ENCODE results near the gene DIPK1B.

Gene DIPK1B

DNA sequence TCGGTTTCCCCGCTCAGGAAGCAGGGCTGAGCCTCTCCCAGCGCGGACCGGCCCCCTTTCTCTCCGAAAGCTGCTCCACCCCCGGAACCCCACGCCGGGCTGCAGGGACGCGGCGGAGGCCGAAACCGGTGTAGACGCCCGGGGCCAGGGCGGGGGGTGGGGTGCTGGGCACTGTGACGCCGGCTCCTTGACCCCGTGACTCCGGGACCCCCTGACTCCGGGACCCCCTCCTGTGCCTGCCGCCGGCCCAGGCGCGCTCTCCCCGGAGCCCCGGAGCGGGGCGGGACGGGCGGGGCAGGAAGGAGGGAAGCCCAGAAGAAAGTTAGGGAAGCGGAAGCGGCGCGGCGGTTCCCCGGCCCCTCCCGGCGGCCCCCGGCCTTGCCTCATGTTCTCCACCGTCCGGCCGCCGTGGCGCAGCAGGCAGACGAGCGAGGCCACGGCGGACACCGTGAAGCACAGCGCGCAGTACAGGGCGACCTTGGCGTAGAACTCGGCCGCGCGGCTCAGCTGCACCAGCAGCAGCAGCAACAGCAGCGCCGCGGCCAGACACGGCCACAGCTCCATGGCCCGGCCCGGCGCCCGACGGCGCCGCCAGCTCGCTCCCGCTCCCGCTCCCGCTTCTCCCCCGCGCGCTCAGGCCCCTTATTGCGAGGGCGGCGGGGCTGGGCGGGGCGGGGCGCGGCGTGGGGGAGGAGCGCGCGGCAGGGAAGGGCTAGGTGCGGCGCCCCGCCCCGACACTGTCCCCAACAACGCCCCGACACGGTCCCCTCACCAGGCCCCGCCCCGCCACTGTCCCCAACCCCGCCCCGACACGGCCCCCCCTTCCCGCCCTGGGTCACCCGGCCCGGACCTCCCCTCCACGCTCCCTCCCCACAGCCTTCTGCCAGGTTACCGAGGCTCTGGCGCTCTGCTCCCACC is 25.3 kb upstream of the DIPK1B start, which contains the start of gene AGPAT2:
Gene AGPAT2 (minus strand): TSS at position 664 of the 918 bp plus-strand sequence. CDS start 100 bp downstream, at position 564.
- DNase-seq (ENCODE audit: low read depth) = no peak

DNA sequence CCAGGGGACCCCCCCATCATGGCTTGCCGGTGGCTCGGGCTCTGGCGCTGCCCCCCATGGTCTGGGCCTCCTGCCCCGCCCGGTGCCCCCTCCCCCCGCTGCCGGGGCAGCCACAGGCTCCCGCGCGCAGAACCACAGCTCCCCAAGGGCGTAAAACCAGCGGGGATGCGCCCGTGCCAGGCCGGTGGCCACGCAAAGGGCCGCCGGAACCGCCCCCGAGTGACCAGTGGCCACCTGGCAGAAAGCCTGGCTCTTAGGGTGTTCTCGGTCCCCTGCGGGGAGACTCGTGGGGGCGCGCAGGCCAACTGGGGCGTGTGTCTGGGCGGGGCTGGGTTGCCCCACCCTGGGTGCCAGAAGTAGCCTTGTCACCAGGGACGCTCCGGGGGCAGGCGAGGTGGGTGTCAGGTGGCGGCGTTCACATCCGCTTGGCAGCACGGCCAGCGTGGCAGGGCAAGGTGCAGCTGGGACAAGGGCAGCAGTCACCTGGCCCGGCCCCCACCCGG is 24.6 kb upstream of the DIPK1B start:
- no peak for DNase-seq (ENCODE audit: low read depth)

DNA sequence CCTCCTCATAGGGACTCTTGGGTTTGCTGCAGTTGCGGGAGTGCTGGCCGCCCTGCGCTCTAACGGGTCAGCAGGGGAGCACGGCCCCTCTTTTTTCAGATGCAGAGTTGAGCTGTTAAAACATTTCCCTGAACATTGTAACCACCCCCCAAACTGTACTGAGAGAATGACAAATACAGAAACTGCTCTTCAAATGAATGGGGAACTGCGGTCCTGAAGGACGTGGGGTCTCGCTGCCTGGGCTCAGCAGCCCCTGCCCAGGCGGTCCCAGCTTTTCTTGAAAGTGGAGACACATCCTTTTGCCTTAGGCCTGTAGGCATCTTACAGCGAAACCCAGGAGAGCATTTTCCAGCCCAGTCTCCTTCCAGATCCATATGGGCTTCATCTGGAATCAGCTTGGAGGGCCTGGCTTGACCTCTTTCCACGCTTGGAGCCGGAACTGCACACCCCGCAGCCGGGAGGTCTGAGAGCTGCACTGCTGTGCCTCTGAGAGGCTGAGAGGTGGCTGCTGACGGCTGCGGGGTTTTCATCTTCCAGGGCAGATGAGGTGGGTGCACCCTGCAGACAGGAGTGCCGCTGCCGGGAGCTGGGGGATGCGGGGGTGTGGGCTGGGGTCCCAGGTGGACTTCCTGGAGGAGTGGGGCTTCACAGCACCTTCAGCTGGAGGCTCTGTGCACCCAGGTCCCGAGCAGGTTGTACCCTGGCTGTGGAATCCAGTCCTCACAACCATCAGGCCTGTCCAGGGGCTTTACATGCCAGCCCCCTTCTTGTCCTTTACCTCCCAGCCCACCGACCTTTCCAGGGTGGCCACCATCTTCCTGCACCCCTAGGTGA is 23.9 kb upstream of the DIPK1B start:
- no peak for DNase-seq (ENCODE audit: low read depth)

DNA sequence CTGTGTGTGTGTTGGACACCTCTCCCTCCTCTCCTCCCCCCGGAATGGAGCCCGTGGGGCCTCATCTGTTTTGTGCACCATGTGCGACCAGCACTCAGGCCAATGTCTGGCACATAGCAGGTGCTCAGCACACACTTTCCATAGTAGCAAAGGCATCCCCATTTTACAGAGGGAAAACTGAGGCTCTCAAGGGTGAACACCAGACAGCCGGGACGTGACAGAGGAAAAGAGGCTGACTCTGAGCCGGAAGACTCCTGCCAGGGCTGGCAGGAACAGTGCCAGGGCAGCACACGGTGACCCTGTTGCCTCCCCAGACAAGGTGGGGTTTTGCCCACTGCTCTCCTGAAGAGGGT is 23.3 kb upstream of the DIPK1B start:
- no peak for DNase-seq (ENCODE audit: low read depth)

DNA sequence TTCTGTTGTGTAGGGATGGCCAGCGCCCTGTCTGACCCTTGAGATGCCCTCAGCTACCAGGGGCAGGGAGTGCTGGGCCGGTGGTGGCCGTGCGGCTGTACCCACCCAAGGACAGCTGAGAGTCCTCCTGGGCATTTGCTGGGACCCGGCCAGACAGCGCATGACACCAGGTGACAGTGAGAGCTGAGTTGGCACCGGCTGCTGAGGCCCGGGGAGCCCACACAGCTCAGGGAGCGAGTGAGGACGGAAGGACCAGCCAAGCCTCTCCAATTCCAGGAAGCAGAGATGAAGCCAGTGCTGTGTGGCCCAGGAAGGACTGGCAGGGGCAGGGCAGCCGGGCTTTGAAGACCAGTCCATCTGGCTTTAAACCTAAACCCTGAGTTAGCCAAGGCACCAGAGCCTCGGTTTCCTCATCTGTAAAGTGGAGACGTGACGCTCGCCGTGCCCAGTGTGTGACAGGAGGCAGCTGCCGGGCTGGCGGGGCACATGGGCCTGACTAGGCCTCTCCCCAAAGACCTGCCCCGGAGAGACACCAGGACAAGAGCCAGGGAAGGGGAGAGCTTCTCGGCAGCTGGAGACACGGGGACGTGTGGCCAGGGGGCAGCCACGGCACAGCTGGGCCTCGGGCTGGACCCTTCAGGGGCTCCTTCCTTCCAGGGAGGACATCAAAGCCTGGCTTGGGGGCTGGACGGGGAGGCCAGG is 22.1 kb upstream of the DIPK1B start:
- DNase-seq (ENCODE audit: low read depth) = no peak

DNA sequence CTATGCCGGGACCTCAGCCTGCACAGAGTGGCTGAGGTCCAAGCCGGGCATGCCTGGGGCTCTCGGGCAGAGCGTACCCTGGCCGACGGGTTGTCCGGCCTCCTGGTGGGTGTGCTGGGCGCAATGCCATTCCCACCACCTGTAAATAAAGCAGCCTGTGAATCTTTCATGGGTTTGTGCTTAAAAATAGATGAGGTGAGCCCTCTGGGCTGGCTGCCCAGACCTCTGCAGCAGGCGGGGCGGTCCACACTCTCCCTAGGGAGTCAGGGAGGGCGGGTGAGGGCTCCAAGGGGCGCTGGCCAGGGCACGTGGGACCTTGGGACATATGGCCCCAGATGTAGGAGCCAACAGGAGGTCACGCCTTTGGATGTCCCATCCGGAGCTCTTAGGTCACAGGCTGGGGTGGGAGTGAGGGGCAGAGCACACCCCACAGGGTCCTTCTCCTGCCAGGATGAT is 21.5 kb upstream of the DIPK1B start:
- DNase-seq (ENCODE audit: low read depth) = no peak

DNA sequence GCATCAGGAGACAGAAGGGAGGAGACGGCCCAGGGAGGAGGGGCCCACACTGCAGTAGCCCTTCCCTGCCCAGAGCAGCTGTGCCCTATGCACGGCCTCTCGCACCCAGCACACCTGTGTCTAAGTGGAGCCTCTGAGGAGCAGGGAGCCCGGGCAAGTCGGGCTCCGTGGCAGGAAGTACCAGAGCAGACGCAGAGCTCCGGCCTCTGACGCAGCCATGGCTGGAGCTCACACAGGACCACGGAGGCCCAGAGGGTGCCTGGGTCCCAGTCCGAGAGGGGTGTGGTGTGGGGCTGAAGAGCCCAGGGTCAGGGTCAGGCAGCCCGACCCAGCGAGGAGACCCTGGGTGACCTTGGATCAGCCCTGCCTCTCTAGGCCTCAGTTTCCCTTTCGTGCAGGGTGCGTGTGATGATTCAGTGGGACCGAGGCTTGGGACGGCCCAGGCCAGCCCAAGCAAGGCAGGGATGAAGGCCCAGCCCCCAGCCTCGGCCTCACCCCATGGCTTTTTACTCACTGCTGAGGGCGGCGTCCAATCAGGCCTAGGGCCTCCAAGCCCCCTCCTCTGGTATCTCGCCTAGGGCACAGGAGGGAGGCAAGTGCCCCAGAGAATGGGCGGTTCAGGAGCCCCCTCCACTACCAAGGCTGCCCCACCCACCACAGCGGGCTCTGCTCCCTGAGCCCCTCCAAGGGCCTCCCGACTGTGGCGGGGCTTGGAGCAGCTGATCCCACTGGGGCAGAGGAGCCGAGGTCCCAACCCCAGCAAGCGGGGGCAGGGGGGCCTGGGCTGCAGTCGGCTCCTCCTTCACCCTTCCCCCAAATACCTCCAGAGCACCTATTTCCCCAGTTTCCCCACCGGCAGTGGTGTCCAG is 20.8 kb upstream of the DIPK1B start:
- no peak for DNase-seq (ENCODE audit: low read depth)

DNA sequence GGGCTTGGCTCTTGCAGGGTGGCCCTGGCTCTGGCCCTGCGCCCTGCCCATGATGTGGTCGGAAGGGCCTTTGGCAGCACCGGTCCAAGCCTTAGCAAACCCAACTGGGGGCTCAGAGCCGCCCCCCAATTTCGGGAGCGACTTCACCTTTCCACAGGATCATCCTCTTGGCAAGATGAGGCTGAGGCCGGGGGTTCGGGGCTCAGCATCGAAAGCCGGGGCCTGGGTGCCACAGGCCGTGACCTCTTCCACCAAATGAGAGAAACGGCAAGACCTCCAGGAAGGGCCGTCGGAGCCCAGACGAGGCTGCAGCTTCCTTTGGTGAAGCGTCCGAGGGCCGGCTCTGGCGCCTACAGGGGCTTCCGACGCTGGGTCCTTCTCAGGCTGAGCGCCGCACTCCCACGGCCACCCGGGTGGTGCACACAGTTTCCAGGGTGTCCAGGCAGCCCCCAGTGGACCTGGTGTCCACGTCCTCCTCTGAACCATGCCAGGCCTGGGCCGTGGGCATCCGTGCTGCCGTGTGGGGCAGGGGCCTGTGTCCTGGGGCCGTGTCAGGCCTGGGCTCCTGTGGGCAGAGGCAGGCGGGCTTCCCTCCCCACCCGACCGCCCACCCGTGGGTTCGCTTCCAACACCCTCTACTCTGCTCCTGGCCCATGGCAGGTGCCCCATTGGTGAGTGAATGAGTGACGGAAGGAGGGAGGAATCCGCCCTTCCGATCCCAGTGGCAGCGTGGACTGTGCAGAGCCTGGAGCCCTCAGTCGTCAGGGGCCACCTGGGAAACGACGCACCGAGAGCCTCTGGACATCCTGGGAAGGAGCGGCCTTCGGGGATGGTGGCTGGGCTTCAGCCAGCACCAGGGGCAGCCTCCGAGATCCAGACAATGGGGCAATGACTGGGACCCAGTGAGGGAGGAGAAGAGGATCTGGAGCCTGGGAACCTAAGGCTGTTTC is 19.9 kb upstream of the DIPK1B start:
- no peak for DNase-seq (ENCODE audit: low read depth)

DNA sequence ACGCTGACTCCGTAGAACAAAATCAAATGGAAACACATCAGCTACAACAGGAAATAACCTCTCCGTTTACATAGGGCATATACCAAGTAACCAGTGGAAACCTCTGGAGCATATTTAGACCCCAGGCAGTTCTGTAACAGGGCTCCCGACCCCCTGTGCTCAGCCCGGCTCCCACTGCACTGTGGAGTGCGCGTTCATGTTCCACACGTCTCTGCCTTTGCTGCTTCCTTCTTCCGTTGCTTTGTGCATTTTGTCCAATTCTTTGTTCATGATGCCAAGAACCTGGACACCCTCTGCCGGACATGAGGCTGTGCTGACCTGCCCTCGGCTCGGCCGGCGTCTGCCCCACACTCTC is 19.3 kb upstream of the DIPK1B start:
- DNase-seq (ENCODE audit: low read depth) = no peak

DNA sequence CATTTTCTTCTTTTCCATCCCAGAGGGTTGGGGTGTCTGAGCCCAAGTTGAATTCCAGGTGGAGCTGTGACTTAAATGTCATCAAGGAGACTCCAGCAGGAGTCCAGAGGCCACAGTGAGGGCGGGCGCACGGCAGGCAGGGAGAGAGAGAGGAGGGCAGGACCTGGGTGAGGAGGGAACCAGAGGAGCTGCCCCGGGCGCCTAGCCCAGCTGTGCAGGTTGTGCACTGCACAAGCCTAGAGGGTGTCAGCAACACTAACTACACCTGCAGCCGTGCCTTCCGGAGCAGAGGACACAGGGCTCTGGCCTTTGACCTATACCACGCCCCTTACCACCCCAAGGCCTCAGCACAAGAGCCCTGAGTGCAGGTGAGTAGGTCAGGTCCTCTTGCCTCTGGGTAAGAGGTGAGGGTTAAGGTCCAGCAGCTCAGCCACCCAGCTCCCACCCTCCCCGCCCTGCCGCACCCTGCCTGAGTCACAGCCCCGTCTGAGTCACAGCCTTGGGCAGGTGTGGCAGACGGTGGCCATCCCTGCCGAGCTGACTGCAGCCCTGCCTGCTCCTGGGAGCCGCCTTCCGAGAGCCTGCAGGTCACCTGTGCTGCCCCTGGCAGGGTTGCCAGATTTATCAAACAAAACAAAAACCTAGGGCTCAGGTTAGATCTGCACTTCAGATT is 18.7 kb upstream of the DIPK1B start:
- peak; percentile 6 for DNase-seq (ENCODE audit: low read depth)

DNA sequence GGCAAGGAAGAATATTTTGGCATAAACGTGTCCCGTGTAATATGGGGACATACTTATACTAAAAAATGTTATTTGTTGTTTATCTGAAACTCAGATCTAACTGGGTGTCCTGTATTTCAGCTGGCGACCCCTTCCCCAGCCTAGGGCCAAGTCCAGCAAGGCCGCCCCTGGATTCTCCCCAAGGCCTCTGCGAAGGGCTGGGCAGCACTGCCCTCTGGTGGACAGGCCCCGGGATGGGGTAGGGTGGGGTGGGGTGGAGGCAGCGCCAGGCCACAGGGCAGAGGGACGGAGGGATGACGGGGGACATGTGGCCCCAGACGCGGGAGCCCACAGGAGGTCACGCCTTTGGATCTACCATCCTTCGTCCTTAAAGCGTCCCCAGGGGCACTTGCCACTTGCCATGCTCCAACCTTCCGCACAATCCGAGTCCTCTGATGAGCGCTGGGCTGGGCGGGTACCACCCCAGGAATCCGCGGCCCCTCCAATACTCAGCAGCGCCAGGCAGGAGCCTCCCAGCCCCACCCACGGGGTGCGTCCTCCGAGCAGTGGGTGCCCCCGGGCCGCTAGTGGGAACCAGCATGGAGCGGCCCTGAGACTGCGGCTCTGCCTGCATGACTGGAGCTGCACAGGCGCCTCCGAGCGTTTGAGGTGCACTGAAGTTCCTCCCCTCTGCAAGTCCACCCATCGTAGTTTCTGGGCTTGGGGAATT is 18.1 kb upstream of the DIPK1B start:
- DNase-seq (ENCODE audit: low read depth) = no peak

DNA sequence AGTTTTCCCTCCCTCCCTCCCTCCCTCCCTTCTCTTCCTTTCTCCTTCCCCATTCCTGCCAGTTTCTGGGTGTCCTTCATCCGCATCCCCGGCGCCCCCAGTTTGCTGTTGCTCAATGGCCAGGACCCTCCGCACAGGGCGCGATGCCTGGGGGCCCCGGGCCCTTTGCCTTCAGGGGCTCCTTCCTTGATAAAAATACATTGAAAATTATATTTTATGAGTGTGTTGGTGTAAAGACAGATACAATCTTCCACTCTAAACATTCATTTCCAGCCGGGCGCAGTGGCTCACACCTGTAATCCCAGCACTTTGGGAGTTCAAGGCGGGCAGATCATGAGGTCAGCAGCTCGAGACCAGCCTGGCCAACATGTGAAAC is 17.5 kb upstream of the DIPK1B start:
- no peak for DNase-seq (ENCODE audit: low read depth)

DNA sequence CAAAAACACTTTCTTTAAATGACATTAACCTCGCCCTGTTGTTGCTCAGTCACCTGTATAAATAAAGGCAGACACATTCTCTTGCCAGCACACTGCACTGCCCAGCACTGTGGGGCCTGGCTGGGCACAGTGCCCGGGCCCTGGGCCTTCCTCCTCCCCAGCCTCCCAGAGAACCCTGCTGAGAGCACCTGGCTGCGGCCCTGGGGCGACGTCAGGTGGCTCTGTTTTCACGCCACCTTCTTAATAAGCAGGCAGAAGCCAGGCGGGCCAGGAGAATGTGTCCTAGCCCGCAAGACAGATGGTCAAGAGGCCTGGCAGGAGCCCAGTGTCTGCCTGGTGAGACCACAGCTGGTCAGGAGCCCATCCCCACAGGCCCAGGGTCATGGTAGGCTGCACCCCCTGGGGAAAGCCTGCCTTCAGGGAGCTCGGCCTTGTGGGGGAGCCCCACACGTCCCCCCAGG is 16.9 kb upstream of the DIPK1B start:
- no peak for DNase-seq (ENCODE audit: low read depth)

DNA sequence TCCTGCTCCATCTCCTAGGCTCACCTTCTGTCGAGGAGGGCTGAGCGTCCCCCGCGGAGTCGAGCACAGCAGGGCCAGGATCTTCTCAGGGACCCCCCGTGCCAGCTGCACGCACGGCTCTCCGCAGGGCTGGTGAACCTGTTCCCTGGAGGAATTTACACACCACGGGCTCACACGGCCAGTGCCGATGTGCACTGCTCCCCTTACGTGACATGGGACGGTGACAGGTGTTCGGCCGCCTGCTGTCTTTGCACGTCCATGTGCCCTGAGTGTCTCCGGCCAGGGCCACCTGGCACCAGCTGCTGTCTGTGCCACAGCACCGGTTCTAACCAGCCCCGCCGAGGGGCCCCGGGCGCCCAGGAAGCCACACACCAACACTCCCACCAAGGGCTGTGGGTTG is 16.4 kb upstream of the DIPK1B start:
- DNase-seq (ENCODE audit: low read depth) = no peak

DNA sequence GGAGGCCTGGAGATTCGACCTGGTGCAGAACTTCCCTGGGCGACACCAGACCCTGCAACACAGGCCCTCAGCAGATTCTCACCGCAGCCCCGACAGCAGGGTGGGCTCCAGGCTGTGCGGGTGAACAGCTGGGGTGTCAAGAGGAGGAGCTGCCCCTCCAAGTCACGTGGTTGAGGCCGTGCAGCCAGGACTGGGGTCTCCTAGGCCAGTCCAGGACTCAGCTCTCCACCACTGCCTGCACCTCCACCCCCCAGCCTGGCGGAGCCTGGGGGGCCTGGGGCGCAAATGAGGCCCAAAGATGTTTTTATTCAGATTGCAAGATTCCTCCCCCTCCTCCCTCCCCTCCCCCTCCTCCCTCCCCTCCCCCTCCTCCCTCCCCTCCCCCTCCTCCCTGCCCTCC is 15.9 kb upstream of the DIPK1B start:
- DNase-seq (ENCODE audit: low read depth) = no peak

DNA sequence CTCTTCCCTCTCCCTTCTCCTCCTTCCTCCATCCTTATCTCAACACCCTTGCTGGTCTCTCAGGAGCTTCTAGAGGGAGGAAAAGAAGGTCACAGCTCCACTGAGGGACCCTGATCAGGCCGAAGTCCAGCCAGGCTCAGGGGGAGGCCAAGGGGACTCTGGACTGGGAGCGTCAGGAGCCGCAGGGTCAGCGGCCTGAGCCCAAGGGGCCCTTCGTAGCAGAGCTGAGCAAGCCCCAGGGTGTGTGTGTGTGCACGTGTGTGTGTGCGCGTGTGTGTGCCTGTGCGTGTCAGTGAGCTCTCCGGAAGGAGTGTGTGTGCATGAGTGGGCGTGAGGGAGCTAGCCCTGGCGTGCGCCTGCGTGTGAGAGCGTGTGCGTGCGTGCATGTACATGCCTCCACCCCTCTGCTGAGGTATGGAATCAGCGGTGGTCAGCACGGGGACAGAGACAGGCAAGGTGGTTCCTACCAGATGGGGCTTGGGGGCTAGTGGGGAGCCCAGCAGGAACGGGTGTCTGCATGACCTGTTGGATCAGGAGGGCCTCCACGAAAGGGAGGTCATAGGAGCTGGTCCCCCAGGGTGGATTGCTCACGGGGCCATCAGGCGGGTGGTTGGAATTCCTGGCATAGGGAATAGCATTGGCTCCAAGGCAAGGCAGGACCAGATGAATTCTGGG is 15.1 kb upstream of the DIPK1B start:
- DNase-seq (ENCODE audit: low read depth) = no peak

DNA sequence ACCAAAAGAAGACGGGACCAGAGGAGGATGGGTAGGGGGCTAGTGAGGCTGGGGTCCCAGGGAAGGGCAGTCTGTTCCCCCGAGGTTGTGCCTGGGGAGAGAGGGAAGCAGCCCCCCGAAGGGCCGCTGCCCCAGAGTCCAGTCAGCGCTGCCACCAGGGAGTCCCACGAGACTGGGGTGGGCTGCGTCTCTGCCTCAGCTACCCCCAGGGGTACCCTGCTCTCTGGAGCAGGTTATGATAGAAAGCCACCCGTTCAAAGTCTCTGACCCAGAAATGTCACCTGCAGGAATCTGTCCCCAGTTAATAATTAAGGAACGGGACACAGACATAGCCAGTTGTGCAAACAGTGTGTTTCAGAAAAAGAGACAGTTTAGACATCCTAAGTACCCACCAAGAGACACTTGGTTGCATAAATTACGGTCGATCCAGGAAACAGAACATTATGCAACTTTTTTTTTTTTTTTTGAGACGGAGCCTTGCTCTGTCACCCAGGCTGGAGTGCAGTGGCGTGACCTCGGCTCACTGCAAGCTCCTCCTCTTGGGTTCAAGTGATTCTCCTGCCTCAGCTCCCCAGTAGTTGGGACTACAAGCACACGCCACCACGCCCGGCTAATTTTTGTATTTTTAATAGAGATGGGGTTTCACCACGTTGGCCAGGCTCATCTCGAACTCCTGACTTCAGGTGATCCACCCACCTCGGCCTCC is 14.4 kb upstream of the DIPK1B start:
- no peak for DNase-seq (ENCODE audit: low read depth)

Data from HS-5 (cell line).